ENCODE results near the gene HOXD8.

The HOXD8 gene

GRCh38 chr2:176121190-176122051 is 8.1 kb upstream of the HOXD8 start:
- WGBS, 2 donors (ENCODE audit: extremely low coverage in 2 of 2, insufficient read length in 2 of 2, insufficient replicate concordance in 1 of 2), result no CpG with 5 or more reads among the region's 53 CpGs
- Histone ChIP-seq H3K36me3 (replicated peaks in 1 of 2; ENCODE audit: control insufficient read depth in 2 of 2, insufficient read depth in 2 of 2, low read length in 2 of 2) (no peaks in the 10 kb centered on the region), H4K91ac (ENCODE audit: low read depth, low read length, poor library complexity) (no peak overlapping the region), H3K14ac (ENCODE audit: low read length) (no peak overlapping the region), H2AK5ac (ENCODE audit: low read depth, low read length) (no peak overlapping the region), H2BK12ac (ENCODE audit: low read length) (no peak overlapping the region), H2BK120ac (ENCODE audit: low read depth, low read length) (no peak overlapping the region), H2AFZ (ENCODE audit: low read length) (peak overlapping the region; percentile 95), H3K27ac (replicated peaks; ENCODE audit: low read length) (no peak overlapping the region), H3K9ac (ENCODE audit: low read depth, low read length, poor library complexity) (no peak overlapping the region), H3K23ac (ENCODE audit: low read depth, low read length, poor library complexity) (no peak overlapping the region), H3K4ac (ENCODE audit: low read length) (no peak overlapping the region), H3K27me3 (ENCODE audit: control insufficient read depth in 3 of 3, insufficient read depth in 3 of 3, low read depth in 1 of 3, low read length in 3 of 3) (peaks cover 67 to 99% (median 97%) of the 10 kb centered on the region in 3 experiments), H3K4me2 (ENCODE audit: insufficient read depth, low read length, poor library complexity, severe bottlenecking) (no peak overlapping the region), H3K9me3 (replicated peaks in 1 of 2; ENCODE audit: control insufficient read depth in 2 of 2, insufficient read depth in 1 of 2, low read depth in 1 of 2, low read length in 2 of 2) (peaks cover 5 to 7% of the 10 kb centered on the region in 2 donors), H2BK5ac (ENCODE audit: low read length) (no peak overlapping the region), H3K4me1 (ENCODE audit: control insufficient read depth in 2 of 2, insufficient read depth in 1 of 2, low read depth in 1 of 2, low read length in 2 of 2) (no peaks in the 10 kb centered on the region), H3K79me1 (ENCODE audit: low read depth, low read length) (no peaks in the 10 kb centered on the region), H3K18ac (ENCODE audit: low read length) (no peak overlapping the region), H2BK15ac (ENCODE audit: low read length) (no peak overlapping the region), H4K8ac (ENCODE audit: low read depth, low read length) (no peak overlapping the region), H3K4me3 (ENCODE audit: low read length in 2 of 2) (no peak overlapping the region)
- no peak for DNase-seq (ENCODE audit: low spot score)

DNA sequence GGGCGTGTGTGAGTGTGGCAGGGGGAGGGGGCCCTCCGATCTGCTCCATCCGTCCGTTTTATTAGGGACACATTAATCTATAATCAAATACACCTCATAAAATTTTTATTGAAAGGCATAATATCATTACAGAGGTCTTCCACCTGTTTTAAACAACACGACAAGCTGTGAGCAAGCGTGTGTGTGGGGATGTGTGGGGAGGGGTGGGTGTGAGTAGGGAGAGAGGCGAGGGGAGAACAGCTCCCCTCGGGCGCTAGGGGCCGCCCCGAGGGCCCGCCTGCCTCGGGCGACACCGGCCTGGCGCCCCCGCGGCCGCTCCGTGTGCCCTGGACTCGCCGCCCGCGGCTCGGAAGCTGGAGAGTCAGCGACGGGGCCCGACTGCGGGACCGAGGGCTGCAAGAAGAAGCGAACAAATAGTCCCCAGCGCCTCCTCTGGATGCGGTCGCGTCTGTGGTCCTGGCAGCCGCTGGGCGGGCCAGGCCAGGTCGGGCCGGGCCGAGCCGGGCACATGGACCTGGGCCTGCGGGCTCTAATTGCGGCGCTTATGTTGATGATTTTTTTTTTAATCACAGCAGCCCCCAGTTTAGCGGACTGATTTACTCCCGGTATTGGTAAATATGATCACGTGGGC is 7.3 kb upstream of the HOXD8 start:
- H3K36me3 ChIP-seq (replicated peaks in 1 of 2; ENCODE audit: control insufficient read depth in 2 of 2, insufficient read depth in 2 of 2, low read length in 2 of 2), result no peaks in the 10 kb centered on the region
- no peak overlapping the region for H3K18ac ChIP-seq (ENCODE audit: low read length)
- H3K14ac ChIP-seq (ENCODE audit: low read length), result no peak overlapping the region
- H3K4ac ChIP-seq (ENCODE audit: low read length), result no peak overlapping the region
- H4K91ac ChIP-seq (ENCODE audit: low read depth, low read length, poor library complexity), result no peak overlapping the region
- no peak overlapping the region for H3K23ac ChIP-seq (ENCODE audit: low read depth, low read length, poor library complexity)
- H2BK120ac ChIP-seq (ENCODE audit: low read depth, low read length), result no peak overlapping the region
- no peak overlapping the region for H3K27ac ChIP-seq (replicated peaks; ENCODE audit: low read length)
- H3K9ac ChIP-seq (ENCODE audit: low read depth, low read length, poor library complexity), result no peak overlapping the region
- no peak overlapping the region for H2BK5ac ChIP-seq (ENCODE audit: low read length)
- no peak overlapping the region for H2BK15ac ChIP-seq (ENCODE audit: low read length)
- H2BK12ac ChIP-seq (ENCODE audit: low read length), result no peak overlapping the region
- H3K4me2 ChIP-seq (ENCODE audit: insufficient read depth, low read length, poor library complexity, severe bottlenecking), result peak overlapping the region; percentile 68
- no peak for DNase-seq (ENCODE audit: low spot score)
- H3K4me3 ChIP-seq (ENCODE audit: low read length in 2 of 2), result peak overlapping the region; percentile 26 to 36
- no peak overlapping the region for H4K8ac ChIP-seq (ENCODE audit: low read depth, low read length)
- H3K79me1 ChIP-seq (ENCODE audit: low read depth, low read length), result no peaks in the 10 kb centered on the region
- no CpG with 5 or more reads among the region's 47 CpGs for WGBS, 2 donors (ENCODE audit: extremely low coverage in 2 of 2, insufficient read length in 2 of 2, insufficient replicate concordance in 1 of 2)
- H2AK5ac ChIP-seq (ENCODE audit: low read depth, low read length), result no peak overlapping the region
- no peaks in the 10 kb centered on the region for H3K4me1 ChIP-seq (ENCODE audit: control insufficient read depth in 2 of 2, insufficient read depth in 1 of 2, low read depth in 1 of 2, low read length in 2 of 2)
- peaks cover 0 to 2% of the 10 kb centered on the region in 2 donors for H3K9me3 ChIP-seq (replicated peaks in 1 of 2; ENCODE audit: control insufficient read depth in 2 of 2, insufficient read depth in 1 of 2, low read depth in 1 of 2, low read length in 2 of 2)
- peak overlapping the region; percentile 95 for H2AFZ ChIP-seq (ENCODE audit: low read length)
- peaks cover 64 to 98% (median 95%) of the 10 kb centered on the region in 3 experiments for H3K27me3 ChIP-seq (ENCODE audit: control insufficient read depth in 3 of 3, insufficient read depth in 3 of 3, low read depth in 1 of 3, low read length in 3 of 3)

DNA sequence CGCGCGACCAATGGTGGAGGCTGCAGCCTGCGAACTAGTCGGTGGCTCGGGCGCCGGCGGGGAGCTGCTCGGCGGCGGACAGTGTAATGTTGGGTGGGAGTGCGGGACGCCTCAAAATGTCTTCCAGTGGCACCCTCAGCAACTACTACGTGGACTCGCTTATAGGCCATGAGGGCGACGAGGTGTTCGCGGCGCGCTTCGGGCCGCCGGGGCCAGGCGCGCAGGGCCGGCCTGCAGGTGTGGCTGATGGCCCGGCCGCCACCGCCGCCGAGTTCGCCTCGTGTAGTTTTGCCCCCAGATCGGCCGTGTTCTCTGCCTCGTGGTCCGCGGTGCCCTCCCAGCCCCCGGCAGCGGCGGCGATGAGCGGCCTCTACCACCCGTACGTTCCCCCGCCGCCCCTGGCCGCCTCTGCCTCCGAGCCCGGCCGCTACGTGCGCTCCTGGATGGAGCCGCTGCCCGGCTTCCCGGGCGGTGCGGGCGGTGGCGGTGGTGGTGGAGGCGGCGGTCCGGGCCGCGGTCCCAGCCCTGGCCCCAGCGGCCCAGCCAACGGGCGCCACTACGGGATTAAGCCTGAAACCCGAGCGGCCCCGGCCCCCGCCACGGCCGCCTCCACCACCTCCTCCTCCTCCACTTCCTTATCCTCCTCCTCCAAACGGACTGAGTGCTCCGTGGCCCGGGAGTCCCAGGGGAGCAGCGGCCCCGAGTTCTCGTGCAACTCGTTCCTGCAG is 6.7 kb upstream of the HOXD8 start, which contains the start of gene HOXD9:
HOXD9 (plus strand) TSS at position 37 of the 728 bp plus-strand sequence; CDS start at position 87, 50 bp downstream.
- Histone ChIP-seq H3K4me1 (ENCODE audit: control insufficient read depth in 2 of 2, insufficient read depth in 1 of 2, low read depth in 1 of 2, low read length in 2 of 2) (no peaks in the 10 kb centered on the region), H2BK15ac (ENCODE audit: low read length) (no peak within 1 kb of the TSS), H3K4me2 (ENCODE audit: insufficient read depth, low read length, poor library complexity, severe bottlenecking) (peak within 1 kb of the TSS; percentile 68), H3K27ac (replicated peaks; ENCODE audit: low read length) (no peak within 1 kb of the TSS), H2BK120ac (ENCODE audit: low read depth, low read length) (no peak within 1 kb of the TSS), H3K79me1 (ENCODE audit: low read depth, low read length) (no peaks in the 10 kb centered on the region), H4K8ac (ENCODE audit: low read depth, low read length) (peak within 1 kb of the TSS; percentile 19), H3K9me3 (replicated peaks in 1 of 2; ENCODE audit: control insufficient read depth in 2 of 2, insufficient read depth in 1 of 2, low read depth in 1 of 2, low read length in 2 of 2) (no peaks in the 10 kb centered on the region), H2AK5ac (ENCODE audit: low read depth, low read length) (no peak within 1 kb of the TSS), H2AFZ (ENCODE audit: low read length) (peak within 1 kb of the TSS; percentile 95), H3K27me3 (ENCODE audit: control insufficient read depth in 3 of 3, insufficient read depth in 3 of 3, low read depth in 1 of 3, low read length in 3 of 3) (peaks cover 61 to 98% (median 92%) of the 10 kb centered on the region in 3 experiments), H3K23ac (ENCODE audit: low read depth, low read length, poor library complexity) (peak within 1 kb of the TSS; percentile 25), H2BK12ac (ENCODE audit: low read length) (no peak within 1 kb of the TSS), H4K91ac (ENCODE audit: low read depth, low read length, poor library complexity) (no peak within 1 kb of the TSS), H3K14ac (ENCODE audit: low read length) (peak within 1 kb of the TSS; percentile 66), H3K4ac (ENCODE audit: low read length) (no peak within 1 kb of the TSS), H3K9ac (ENCODE audit: low read depth, low read length, poor library complexity) (no peak within 1 kb of the TSS), H2BK5ac (ENCODE audit: low read length) (no peak within 1 kb of the TSS), H3K18ac (ENCODE audit: low read length) (peak within 1 kb of the TSS; percentile 77), H3K4me3 (ENCODE audit: low read length in 2 of 2) (peak within 1 kb of the TSS; percentile 36 to 50), H3K36me3 (replicated peaks in 1 of 2; ENCODE audit: control insufficient read depth in 2 of 2, insufficient read depth in 2 of 2, low read length in 2 of 2) (no peaks in the 10 kb centered on the region)
- DNase-seq (ENCODE audit: low spot score), result no peak
- no CpG with 5 or more reads among the region's 84 CpGs for WGBS, 2 donors (ENCODE audit: extremely low coverage in 2 of 2, insufficient read length in 2 of 2, insufficient replicate concordance in 1 of 2)

Data from neuronal stem cell (in vitro differentiated cells).